ENCODE measurements around the gene CCDC87. TPM values are rescaled to one million over a fixed set of nuclear protein-coding genes. Genes with fewer than 3 reads are reported as not detected.

CCDC87 gene
- total RNA-seq, 1 experiment from 2014 or later, result 2.0 TPM

GRCh38 chr11:66614073-66614472 lies 21.2 kb upstream of the CCDC87 start:
- no peak for TF ChIP-seq CTCF (IDR thresholded peaks at IDR 0.05)
- TF ChIP-seq REST (IDR thresholded peaks at IDR 0.05; ENCODE audit: insufficient read depth in 1 of 2, low read depth in 2 of 2, low read length in 1 of 2), result no peak
- TF ChIP-seq SIN3A (IDR thresholded peaks at IDR 0.05; ENCODE audit: borderline replicate concordance, insufficient read depth, low read depth, low read length), result no peak
- no peak for TF ChIP-seq TCF7L2 (IDR thresholded peaks at IDR 0.05; ENCODE audit: low read depth, low read length)
- no peak for TF ChIP-seq POLR2AphosphoS5 (IDR thresholded peaks at IDR 0.05; ENCODE audit: low read depth, low read length)
- CTCF ChIA-PET, result no interaction called here
- DNase-seq (ENCODE audit: low read depth, low spot score) (no peak), ATAC-seq (no peak)
- Histone ChIP-seq H3K36me3 (ENCODE audit: control insufficient read depth, insufficient read depth, low read length) (peaks cover 6% of the 10 kb centered on the region), H3K4me3 (ENCODE audit: low read depth in 2 of 2, low read length in 2 of 2) (no peak overlapping the region), H3K4me1 (ENCODE audit: control insufficient read depth, insufficient read depth, low read length) (peaks cover 7% of the 10 kb centered on the region; the same call in 1 of the 2 replicates), H3K27ac (ENCODE audit: low read length) (no peak overlapping the region), H3K9me3 (ENCODE audit: control insufficient read depth, insufficient read depth, low read depth, low read length) (no peaks in the 10 kb centered on the region), H3K27me3 (ENCODE audit: control insufficient read depth, insufficient read depth, low read length) (no peaks in the 10 kb centered on the region)
- no TSS peak for BruUV-seq (replicated peaks)
- POLR2A ChIA-PET, result interaction anchor here (0.6 to 0.7 kb wide), 2 partner anchors 57 to 126 kb away, joined by 4 to 6 read pairs; no protein-coding TSS in a partner anchor
- intact Hi-C loops (cut with micrococcal nuclease; ENCODE audit: unreplicated experiment) (no loop called here), in situ Hi-C loops (cut with HindIII; ENCODE audit: low pct_unique_long_range_greater_than_20kb, low sequenced_read_pairs) (no loop called here)

GRCh38 chr11:66612458-66612857 lies 19.6 kb upstream of the CCDC87 start:
- no peak for ATAC-seq
- Histone ChIP-seq H3K4me1 (ENCODE audit: control insufficient read depth, insufficient read depth, low read length) (0 out of 2 replicates have a peak, but pooled peaks cover 5% of the 10 kb centered on the region), H3K27me3 (ENCODE audit: control insufficient read depth, insufficient read depth, low read length) (no peaks in the 10 kb centered on the region), H3K27ac (ENCODE audit: low read length) (no peak overlapping the region), H3K36me3 (ENCODE audit: control insufficient read depth, insufficient read depth, low read length) (peaks cover 2% of the 10 kb centered on the region; the same call in 1 of the 2 replicates), H3K4me3 (ENCODE audit: low read depth in 2 of 2, low read length in 2 of 2) (no peak overlapping the region), H3K9me3 (ENCODE audit: control insufficient read depth, insufficient read depth, low read depth, low read length) (no peaks in the 10 kb centered on the region)
- intact Hi-C loops (cut with micrococcal nuclease; ENCODE audit: unreplicated experiment) (no loop called here), in situ Hi-C loops (cut with HindIII; ENCODE audit: low pct_unique_long_range_greater_than_20kb, low sequenced_read_pairs) (no loop called here)
- BruUV-seq (replicated peaks), result no TSS peak
- POLR2A ChIA-PET, result no interaction called here
- TF ChIP-seq REST (IDR thresholded peaks at IDR 0.05; ENCODE audit: insufficient read depth in 1 of 2, low read depth in 2 of 2, low read length in 1 of 2) (no peak), TCF7L2 (IDR thresholded peaks at IDR 0.05; ENCODE audit: low read depth, low read length) (no peak), CTCF (IDR thresholded peaks at IDR 0.05) (no peak), POLR2AphosphoS5 (IDR thresholded peaks at IDR 0.05; ENCODE audit: low read depth, low read length) (no peak), SIN3A (IDR thresholded peaks at IDR 0.05; ENCODE audit: borderline replicate concordance, insufficient read depth, low read depth, low read length) (no peak)
- no peak for DNase-seq (ENCODE audit: low read depth, low spot score)
- CTCF ChIA-PET, result no interaction called here

Measured in Panc1 (cell line).